Mammary epithelial cell (primary cell): ENCODE data around the gene TP73.

Experiments used
- EZH2 ChIP-seq: IDR thresholded peaks from 2 replicates; pipeline ENCODE4 v1.6.1; 2012; ENCODE audit warnings: low read length, inconsistent platforms, borderline replicate concordance
- TF ChIP-seq, protein P1 (sequence below), 2 donors: IDR thresholded peaks in 1 of 2; conservative IDR thresholded peaks in 1 of 2; 2 replicates each; pipeline ENCODE4 v1.5.1; 2011 to 2012; ENCODE audit warnings: inconsistent platforms in 2 of 2, low read length in 2 of 2, mild to moderate bottlenecking in 2 of 2, control low read depth in 1 of 2, low read depth in 1 of 2; ENCODE audit not compliant: insufficient read depth in 1 of 2; ENCODE audit errors: extremely low read depth in 1 of 2

GRCh38 chr1:3611170-3612019 is 40.9 kb upstream of the TP73 start, which contains the start of gene MEGF6:
- no peak for TF ChIP-seq EZH2
- TF ChIP-seq, protein P1, sequence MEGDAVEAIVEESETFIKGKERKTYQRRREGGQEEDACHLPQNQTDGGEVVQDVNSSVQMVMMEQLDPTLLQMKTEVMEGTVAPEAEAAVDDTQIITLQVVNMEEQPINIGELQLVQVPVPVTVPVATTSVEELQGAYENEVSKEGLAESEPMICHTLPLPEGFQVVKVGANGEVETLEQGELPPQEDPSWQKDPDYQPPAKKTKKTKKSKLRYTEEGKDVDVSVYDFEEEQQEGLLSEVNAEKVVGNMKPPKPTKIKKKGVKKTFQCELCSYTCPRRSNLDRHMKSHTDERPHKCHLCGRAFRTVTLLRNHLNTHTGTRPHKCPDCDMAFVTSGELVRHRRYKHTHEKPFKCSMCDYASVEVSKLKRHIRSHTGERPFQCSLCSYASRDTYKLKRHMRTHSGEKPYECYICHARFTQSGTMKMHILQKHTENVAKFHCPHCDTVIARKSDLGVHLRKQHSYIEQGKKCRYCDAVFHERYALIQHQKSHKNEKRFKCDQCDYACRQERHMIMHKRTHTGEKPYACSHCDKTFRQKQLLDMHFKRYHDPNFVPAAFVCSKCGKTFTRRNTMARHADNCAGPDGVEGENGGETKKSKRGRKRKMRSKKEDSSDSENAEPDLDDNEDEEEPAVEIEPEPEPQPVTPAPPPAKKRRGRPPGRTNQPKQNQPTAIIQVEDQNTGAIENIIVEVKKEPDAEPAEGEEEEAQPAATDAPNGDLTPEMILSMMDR (conservative IDR thresholded peaks at IDR 0.05 in 1 of 2, IDR thresholded peaks at IDR 0.05 in 1 of 2; ENCODE audit: extremely low read depth in 1 of 2, insufficient read depth in 1 of 2, low read depth in 1 of 2, low read length in 2 of 2): no peak
